Measurements from ENCODE around the gene CCDC192.
A peak's percentile ranks its signal among the peaks of the same experiment; 100 is the strongest.

The CCDC192 gene

GRCh38 chr5:127875235-127876021, 172.2 kb downstream of the CCDC192 start (continued):
- TF ChIP-seq ZNF658 (tag by site-specific recombination; IDR thresholded peaks at IDR 0.05) (no peak), ZNF350 (tag by site-specific recombination; IDR thresholded peaks at IDR 0.05) (no peak), ZNF677 (tag by site-specific recombination; IDR thresholded peaks at IDR 0.05) (no peak), ZNF146 (tag by site-specific recombination; IDR thresholded peaks at IDR 0.05) (no peak), ZNF544 (tag by site-specific recombination; IDR thresholded peaks at IDR 0.05) (no peak), YY2 (tag by site-specific recombination; IDR thresholded peaks at IDR 0.05) (no peak), ZNF549 (tag by site-specific recombination; IDR thresholded peaks at IDR 0.05) (no peak), ZBTB17 (tag by site-specific recombination; IDR thresholded peaks at IDR 0.05) (peak; percentile 76), ZFP3 (tag by site-specific recombination; IDR thresholded peaks at IDR 0.05; ENCODE audit: low read depth) (no peak), ZNF629 (tag by site-specific recombination; IDR thresholded peaks at IDR 0.05) (no peak), ZNF37A (tag by site-specific recombination; IDR thresholded peaks at IDR 0.05) (no peak), ZNF664 (tag by site-specific recombination; IDR thresholded peaks at IDR 0.05) (no peak), ZNF561 (tag by site-specific recombination; IDR thresholded peaks at IDR 0.05; ENCODE audit: borderline replicate concordance) (no peak), ZNF341 (tag by site-specific recombination; IDR thresholded peaks at IDR 0.05; ENCODE audit: low read depth) (peak; percentile 76), ZSCAN30 (tag by site-specific recombination; IDR thresholded peaks at IDR 0.05) (peak; percentile 46; the same call in 1 of the 2 replicates), ZNF513 (tag by site-specific recombination; IDR thresholded peaks at IDR 0.05) (no peak), ZBTB48 (tag by site-specific recombination; IDR thresholded peaks at IDR 0.05) (peak; percentile 38; the same call in 1 of the 2 replicates), SETDB1 (IDR thresholded peaks at IDR 0.05; ENCODE audit: insufficient read length, low read length) (no peak), ZNF416 (tag by site-specific recombination; IDR thresholded peaks at IDR 0.05) (no peak), WT1 (tag by site-specific recombination; IDR thresholded peaks at IDR 0.05) (no peak), ZNF223 (tag by site-specific recombination; IDR thresholded peaks at IDR 0.05) (no peak), MEIS1 (CRISPR knock-in tag; IDR thresholded peaks at IDR 0.05; ENCODE audit: borderline replicate concordance) (0 out of 2 replicates have a peak, but pooled peaks have one; percentile 21), ZNF621 (tag by site-specific recombination; IDR thresholded peaks at IDR 0.05) (no peak), ZNF16 (tag by site-specific recombination; IDR thresholded peaks at IDR 0.05; ENCODE audit: low read depth) (no peak), ZFP69B (tag by site-specific recombination; IDR thresholded peaks at IDR 0.05) (no peak), ZNF18 (tag by site-specific recombination; IDR thresholded peaks at IDR 0.05) (no peak), ZNF280D (tag by site-specific recombination; IDR thresholded peaks at IDR 0.05) (no peak), ZBTB7A (tag by site-specific recombination; IDR thresholded peaks at IDR 0.05; ENCODE audit: low read depth) (no peak), ZNF555 (tag by site-specific recombination; conservative IDR thresholded peaks at IDR 0.05) (no peak), REST (tag by site-specific recombination; IDR thresholded peaks at IDR 0.05) (no peak), ZBTB20 (tag by site-specific recombination; IDR thresholded peaks at IDR 0.05) (no peak)
